ENCODE results near the gene ATP6V1B1.

Gene ATP6V1B1

GRCh38 chr2:70984576-70985282, 49.0 kb downstream of the ATP6V1B1 start:
- DNase-seq (ENCODE audit: low read depth, low spot score) = no peak
- peaks cover 3% of the 10 kb centered on the region for H3K4me1 ChIP-seq (ENCODE audit: insufficient read depth, insufficient read length)
- TF ChIP-seq ZNF274 (IDR thresholded peaks at IDR 0.05; ENCODE audit: low read depth, low read length) = no peak
- no peak for TF ChIP-seq SUZ12 (IDR thresholded peaks at IDR 0.05; ENCODE audit: extremely low read depth, insufficient read depth, insufficient read length)
- TF ChIP-seq YY1 (IDR thresholded peaks at IDR 0.05; ENCODE audit: insufficient read depth, insufficient read length) = no peak
- no peak overlapping the region for H3K9ac ChIP-seq (ENCODE audit: insufficient read length, low read depth)
- peaks cover 47% of the 10 kb centered on the region for H3K36me3 ChIP-seq (ENCODE audit: insufficient read depth, insufficient read length, low read length)
- H3K9me3 ChIP-seq (ENCODE audit: insufficient read depth, low read length) = no peaks in the 10 kb centered on the region
- peaks cover under 1% of the 10 kb centered on the region for H3K27me3 ChIP-seq (ENCODE audit: insufficient read depth, insufficient read length)
- no peak overlapping the region for H3K4me3 ChIP-seq (ENCODE audit: insufficient read length, low read depth)

GRCh38 chr2:70985283-70985688, 49.6 kb downstream of the ATP6V1B1 start:
- DNase-seq (ENCODE audit: low read depth, low spot score) = no peak
- Histone ChIP-seq H3K36me3 (ENCODE audit: insufficient read depth, insufficient read length, low read length) (peaks cover 52% of the 10 kb centered on the region), H3K9ac (ENCODE audit: insufficient read length, low read depth) (no peak overlapping the region), H3K27me3 (ENCODE audit: insufficient read depth, insufficient read length) (no peaks in the 10 kb centered on the region), H3K9me3 (ENCODE audit: insufficient read depth, low read length) (no peaks in the 10 kb centered on the region), H3K4me1 (ENCODE audit: insufficient read depth, insufficient read length) (peaks cover 3% of the 10 kb centered on the region), H3K4me3 (ENCODE audit: insufficient read length, low read depth) (no peak overlapping the region)
- TF ChIP-seq SUZ12 (IDR thresholded peaks at IDR 0.05; ENCODE audit: extremely low read depth, insufficient read depth, insufficient read length) (no peak), ZNF274 (IDR thresholded peaks at IDR 0.05; ENCODE audit: low read depth, low read length) (no peak), YY1 (IDR thresholded peaks at IDR 0.05; ENCODE audit: insufficient read depth, insufficient read length) (no peak)

- H3K4me3 ChIP-seq (ENCODE audit: insufficient read length, low read depth) = no peak overlapping the region
- no peak overlapping the region for H3K9ac ChIP-seq (ENCODE audit: insufficient read length, low read depth)
- peaks cover 3% of the 10 kb centered on the region for H3K4me1 ChIP-seq (ENCODE audit: insufficient read depth, insufficient read length)
- no peak for DNase-seq (ENCODE audit: low read depth, low spot score)
- peaks cover 58% of the 10 kb centered on the region for H3K36me3 ChIP-seq (ENCODE audit: insufficient read depth, insufficient read length, low read length)
- H3K27me3 ChIP-seq (ENCODE audit: insufficient read depth, insufficient read length) = no peaks in the 10 kb centered on the region
- TF ChIP-seq YY1 (IDR thresholded peaks at IDR 0.05; ENCODE audit: insufficient read depth, insufficient read length) (no peak), SUZ12 (IDR thresholded peaks at IDR 0.05; ENCODE audit: extremely low read depth, insufficient read depth, insufficient read length) (no peak), ZNF274 (IDR thresholded peaks at IDR 0.05; ENCODE audit: low read depth, low read length) (no peak)
- H3K9me3 ChIP-seq (ENCODE audit: insufficient read depth, low read length) = no peaks in the 10 kb centered on the region
These were observed 50.3 kb downstream of the ATP6V1B1 start for GRCh38 chr2:70985956-70986355.

GRCh38 chr2:70986499-70987189, 50.9 kb downstream of the ATP6V1B1 start:
- peaks cover 3% of the 10 kb centered on the region for H3K4me1 ChIP-seq (ENCODE audit: insufficient read depth, insufficient read length)
- no peak for TF ChIP-seq YY1 (IDR thresholded peaks at IDR 0.05; ENCODE audit: insufficient read depth, insufficient read length)
- no peak for TF ChIP-seq SUZ12 (IDR thresholded peaks at IDR 0.05; ENCODE audit: extremely low read depth, insufficient read depth, insufficient read length)
- TF ChIP-seq ZNF274 (IDR thresholded peaks at IDR 0.05; ENCODE audit: low read depth, low read length) = no peak
- peaks cover 65% of the 10 kb centered on the region for H3K36me3 ChIP-seq (ENCODE audit: insufficient read depth, insufficient read length, low read length)
- H3K27me3 ChIP-seq (ENCODE audit: insufficient read depth, insufficient read length) = no peaks in the 10 kb centered on the region
- H3K9me3 ChIP-seq (ENCODE audit: insufficient read depth, low read length) = no peaks in the 10 kb centered on the region
- H3K9ac ChIP-seq (ENCODE audit: insufficient read length, low read depth) = no peak overlapping the region
- H3K4me3 ChIP-seq (ENCODE audit: insufficient read length, low read depth) = no peak overlapping the region
- no peak for DNase-seq (ENCODE audit: low read depth, low spot score)

GRCh38 chr2:70987386-70987785, 51.7 kb downstream of the ATP6V1B1 start:
- H3K9ac ChIP-seq (ENCODE audit: insufficient read length, low read depth) = no peak overlapping the region
- H3K4me1 ChIP-seq (ENCODE audit: insufficient read depth, insufficient read length) = no peaks in the 10 kb centered on the region
- TF ChIP-seq YY1 (IDR thresholded peaks at IDR 0.05; ENCODE audit: insufficient read depth, insufficient read length) (no peak), ZNF274 (IDR thresholded peaks at IDR 0.05; ENCODE audit: low read depth, low read length) (no peak), SUZ12 (IDR thresholded peaks at IDR 0.05; ENCODE audit: extremely low read depth, insufficient read depth, insufficient read length) (no peak)
- H3K9me3 ChIP-seq (ENCODE audit: insufficient read depth, low read length) = no peaks in the 10 kb centered on the region
- H3K27me3 ChIP-seq (ENCODE audit: insufficient read depth, insufficient read length) = no peaks in the 10 kb centered on the region
- no peak overlapping the region for H3K4me3 ChIP-seq (ENCODE audit: insufficient read length, low read depth)
- no peak for DNase-seq (ENCODE audit: low read depth, low spot score)
- peaks cover 68% of the 10 kb centered on the region for H3K36me3 ChIP-seq (ENCODE audit: insufficient read depth, insufficient read length, low read length)

- no peaks in the 10 kb centered on the region for H3K9me3 ChIP-seq (ENCODE audit: insufficient read depth, low read length)
- H3K9ac ChIP-seq (ENCODE audit: insufficient read length, low read depth) = no peak overlapping the region
- no peaks in the 10 kb centered on the region for H3K4me1 ChIP-seq (ENCODE audit: insufficient read depth, insufficient read length)
- no peaks in the 10 kb centered on the region for H3K27me3 ChIP-seq (ENCODE audit: insufficient read depth, insufficient read length)
- no peak overlapping the region for H3K4me3 ChIP-seq (ENCODE audit: insufficient read length, low read depth)
- H3K36me3 ChIP-seq (ENCODE audit: insufficient read depth, insufficient read length, low read length) = peaks cover 71% of the 10 kb centered on the region
- DNase-seq (ENCODE audit: low read depth, low spot score) = no peak
- TF ChIP-seq ZNF274 (IDR thresholded peaks at IDR 0.05; ENCODE audit: low read depth, low read length) = no peak
- no peak for TF ChIP-seq YY1 (IDR thresholded peaks at IDR 0.05; ENCODE audit: insufficient read depth, insufficient read length)
- no peak for TF ChIP-seq SUZ12 (IDR thresholded peaks at IDR 0.05; ENCODE audit: extremely low read depth, insufficient read depth, insufficient read length)
These were observed 52.5 kb downstream of the ATP6V1B1 start for GRCh38 chr2:70988151-70988550.
